ENCODE data around the gene RFNG. TPM values are rescaled to one million over a fixed set of nuclear protein-coding genes. Genes with fewer than 3 reads are reported as not detected.

Gene RFNG
- total RNA-seq, 1 experiment from 2014 or later: 31.5 TPM

GRCh38 chr17:82010575-82011525 is 40.8 kb downstream of the RFNG start:
- TF ChIP-seq EZH2 (IDR thresholded peaks at IDR 0.05; ENCODE audit: borderline replicate concordance, low read depth, low read length, poor library complexity, severe bottlenecking): no peak
- H3K27ac ChIP-seq (ENCODE audit: low read depth, low read length, poor library complexity, severe bottlenecking): no peak overlapping the region
- H3K4me1 ChIP-seq (ENCODE audit: insufficient read depth, low read length, poor library complexity, severe bottlenecking): peaks cover 13% of the 10 kb centered on the region
- ChIA-PET POLR2A (ENCODE audit: low non-redundant PET) (no interaction called here), CTCF (no interaction called here)
- intact Hi-C loops (cut with micrococcal nuclease; ENCODE audit: unreplicated experiment): no loop called here
- no peaks in the 10 kb centered on the region for H3K9me3 ChIP-seq (ENCODE audit: low read depth, low read length, poor library complexity, severe bottlenecking)
- no peak overlapping the region for H3K4me3 ChIP-seq (ENCODE audit: low read depth, low read length, poor library complexity, severe bottlenecking)
- H3K27me3 ChIP-seq (replicated peaks; ENCODE audit: insufficient read depth, low read depth, low read length, poor library complexity): no peaks in the 10 kb centered on the region
- no peaks in the 10 kb centered on the region for H3K36me3 ChIP-seq (ENCODE audit: insufficient read depth, low read length, poor library complexity, severe bottlenecking)
- no peak for DNase-seq (ENCODE audit: low spot score)
- no TSS peak for BruUV-seq (replicated peaks)

- intact Hi-C loops (cut with micrococcal nuclease; ENCODE audit: unreplicated experiment): no loop called here
- Histone ChIP-seq H3K27me3 (replicated peaks; ENCODE audit: insufficient read depth, low read depth, low read length, poor library complexity) (no peaks in the 10 kb centered on the region), H3K27ac (ENCODE audit: low read depth, low read length, poor library complexity, severe bottlenecking) (no peak overlapping the region), H3K4me3 (ENCODE audit: low read depth, low read length, poor library complexity, severe bottlenecking) (no peak overlapping the region), H3K9me3 (ENCODE audit: low read depth, low read length, poor library complexity, severe bottlenecking) (no peaks in the 10 kb centered on the region), H3K36me3 (ENCODE audit: insufficient read depth, low read length, poor library complexity, severe bottlenecking) (no peaks in the 10 kb centered on the region), H3K4me1 (ENCODE audit: insufficient read depth, low read length, poor library complexity, severe bottlenecking) (peaks cover 4% of the 10 kb centered on the region)
- DNase-seq (ENCODE audit: low spot score): no peak
- no peak for TF ChIP-seq CTCF (conservative IDR thresholded peaks at IDR 0.05; ENCODE audit: low read depth, low read length)
- ChIA-PET CTCF (no interaction called here), POLR2A (ENCODE audit: low non-redundant PET) (no interaction called here)
- BruUV-seq (replicated peaks): no TSS peak
These were observed 42.2 kb downstream of the RFNG start for GRCh38 chr17:82009413-82009812.

GRCh38 chr17:82008941-82009405 is 42.6 kb downstream of the RFNG start:
- BruUV-seq (replicated peaks): no TSS peak
- H3K9me3 ChIP-seq (ENCODE audit: low read depth, low read length, poor library complexity, severe bottlenecking): no peaks in the 10 kb centered on the region
- POLR2A ChIA-PET (ENCODE audit: low non-redundant PET): no interaction called here

More at GRCh38 chr17:82008941-82009405, 42.6 kb downstream of the RFNG start:
- no peak overlapping the region for H3K4me3 ChIP-seq (ENCODE audit: low read depth, low read length, poor library complexity, severe bottlenecking)
- CTCF ChIA-PET: no interaction called here
- no peaks in the 10 kb centered on the region for H3K27me3 ChIP-seq (replicated peaks; ENCODE audit: insufficient read depth, low read depth, low read length, poor library complexity)
- intact Hi-C loops (cut with micrococcal nuclease; ENCODE audit: unreplicated experiment): no loop called here
- DNase-seq (ENCODE audit: low spot score): no peak
- H3K27ac ChIP-seq (ENCODE audit: low read depth, low read length, poor library complexity, severe bottlenecking): no peak overlapping the region
- H3K4me1 ChIP-seq (ENCODE audit: insufficient read depth, low read length, poor library complexity, severe bottlenecking): peaks cover 2% of the 10 kb centered on the region
- TF ChIP-seq CTCF (conservative IDR thresholded peaks at IDR 0.05; ENCODE audit: low read depth, low read length) (no peak), EZH2 (IDR thresholded peaks at IDR 0.05; ENCODE audit: borderline replicate concordance, low read depth, low read length, poor library complexity, severe bottlenecking) (no peak)
- H3K36me3 ChIP-seq (ENCODE audit: insufficient read depth, low read length, poor library complexity, severe bottlenecking): no peaks in the 10 kb centered on the region

Data from A673 (cell line).